HepG2 (cell line): ENCODE results near the gene GPER1. TPM values are rescaled to one million over a fixed set of nuclear protein-coding genes. Genes with fewer than 3 reads are reported as not detected.
A peak's percentile ranks its signal among the peaks of the same experiment; 100 is the strongest.

Source experiments
- EEA1 ChIP-seq: sonication (generic); formaldehyde crosslinking; IDR thresholded peaks from 2 replicates; pipeline ENCODE4 v1.5.1; 2020; ENCODE audit warnings: mild to moderate bottlenecking, missing genetic modification reagents, borderline replicate concordance
- ELF3 ChIP-seq: IDR thresholded peaks from 2 replicates; pipeline ENCODE4 v1.6.1; 2016; ENCODE audit warnings: missing genetic modification reagents, missing compliant biosample characterization
- FOXK1 ChIP-seq: sonication (generic); formaldehyde crosslinking; IDR thresholded peaks from 2 replicates; pipeline ENCODE4 v1.4.0; 2020; ENCODE audit warnings: low read depth, missing genetic modification reagents, borderline replicate concordance
- GZF1 ChIP-seq: sonication (generic); formaldehyde crosslinking; IDR thresholded peaks from 2 replicates; pipeline ENCODE4 v1.5.1; 2020; ENCODE audit warnings: mild to moderate bottlenecking, missing genetic modification reagents
- ISL2 ChIP-seq: sonication (generic); formaldehyde crosslinking; IDR thresholded peaks from 2 replicates; pipeline ENCODE4 v1.5.0; 2020; ENCODE audit warnings: missing genetic modification reagents
- KDM5A ChIP-seq: fragments of 200-600 bp; sonication (generic); IDR thresholded peaks from 2 replicates; pipeline ENCODE4 v1.7.0; 2018; ENCODE audit warnings: antibody characterized with exemption, mild to moderate bottlenecking, low read length, borderline replicate concordance
- KMT2A ChIP-seq: sonication (generic); formaldehyde crosslinking; IDR thresholded peaks from 2 replicates; pipeline ENCODE4 v1.4.0; 2020; ENCODE audit warnings: missing genetic modification reagents
- NCOA5 ChIP-seq: sonication (generic); formaldehyde crosslinking; IDR thresholded peaks from 2 replicates; pipeline ENCODE4 v1.4.0; 2020; ENCODE audit warnings: missing genetic modification reagents
- PHF8 ChIP-seq: sonication (generic); formaldehyde crosslinking; IDR thresholded peaks from 2 replicates; pipeline ENCODE4 v1.5.0; 2020; ENCODE audit warnings: missing genetic modification reagents
- RAD51 ChIP-seq: fragments of 450-650 bp; IDR thresholded peaks from 2 replicates; pipeline ENCODE4 v1.6.1; 2016; ENCODE audit warnings: borderline replicate concordance
- RFX1 ChIP-seq: fragments of 450-650 bp; IDR thresholded peaks from 2 replicates; pipeline ENCODE4 v1.6.1; 2017
- SP2 ChIP-seq: sonication (generic); formaldehyde crosslinking; IDR thresholded peaks from 2 replicates; pipeline ENCODE4 v1.5.1; 2020; ENCODE audit warnings: mild to moderate bottlenecking, missing genetic modification reagents
- U2AF1 ChIP-seq: fragments of 200-400 bp; formaldehyde crosslinking; optimal IDR thresholded peaks from 2 replicates; pipeline ENCODE3; 2017; ENCODE audit warnings: mild to moderate bottlenecking, low read depth, low read length
- ZKSCAN5 ChIP-seq: sonication (generic); formaldehyde crosslinking; IDR thresholded peaks from 2 replicates; pipeline ENCODE4 v1.5.1; 2020; ENCODE audit warnings: mild to moderate bottlenecking, missing genetic modification reagents
- ZMAT3 ChIP-seq: sonication (generic); formaldehyde crosslinking; conservative IDR thresholded peaks from 2 replicates; pipeline ENCODE4 v1.7.0; 2021; ENCODE audit warnings: missing genetic modification reagents
- ZNF567 ChIP-seq: sonication (generic); formaldehyde crosslinking; IDR thresholded peaks from 2 replicates; pipeline ENCODE4 v1.8.1; 2023; ENCODE audit warnings: mild to moderate bottlenecking, missing genetic modification reagents, borderline replicate concordance
- polyA plus RNA-seq, 8 experiments: library from polyadenylated mRNA; depleted of rRNA in 3 of 8; stranded (reverse) in 7 of 8; unstranded in 1 of 8; fragments of >200 nt; fragmentation: Illumina TruSeq in 4 of 8; extraction: Trizol in 4 of 8; gene quantifications; 2 replicates each; pipeline versions ENCODE4 v1.2.1 to v1.2.3, GENCODE V29; 2011 to 2016; ENCODE audit warnings: low read depth in 4 of 8, missing spikeins in 1 of 8, mixed read lengths in 1 of 8; ENCODE audit not compliant: insufficient read depth in 1 of 8
- total RNA-seq, 5 experiments: library from RNA; depleted of rRNA; stranded (reverse); fragments of >200 nt; fragmentation: Illumina TruSeq; extraction: Trizol; gene quantifications; 2 replicates each; pipeline ENCODE4 v1.2.3, GENCODE V29; 2016; ENCODE audit warnings: low read depth in 1 of 5
- TF ChIP-seq, protein P1 (sequence below): sonication (generic); formaldehyde crosslinking; IDR thresholded peaks from 2 replicates; pipeline ENCODE4 v1.5.0; 2020; ENCODE audit warnings: missing genetic modification reagents
- TF ChIP-seq, protein P2 (sequence below): sonication (generic); formaldehyde crosslinking; IDR thresholded peaks from 2 replicates; pipeline ENCODE4 v1.4.0; 2020; ENCODE audit warnings: missing genetic modification reagents, borderline replicate concordance
- TF ChIP-seq, protein P3 (sequence below): sonication (generic); formaldehyde crosslinking; IDR thresholded peaks from 2 replicates; pipeline ENCODE4 v1.5.0; 2020; ENCODE audit warnings: mild to moderate bottlenecking, missing genetic modification reagents
- TF ChIP-seq, protein P4 (sequence below): IDR thresholded peaks from 2 replicates; pipeline ENCODE4 v1.6.1; 2012; ENCODE audit warnings: low read depth, low read length, improper control_type of control experiment
- TF ChIP-seq, protein P5 (sequence below): sonication (generic); formaldehyde crosslinking; IDR thresholded peaks from 2 replicates; pipeline ENCODE4 v1.5.1; 2020; ENCODE audit warnings: mild to moderate bottlenecking, moderate library complexity, missing genetic modification reagents

Gene GPER1
- total and polyA plus RNA-seq, 2 of the 13 experiments (the other 11 are each of a cell fraction or from before 2014, with no cell fraction given): 12.7 to 19.7 TPM

DNA sequence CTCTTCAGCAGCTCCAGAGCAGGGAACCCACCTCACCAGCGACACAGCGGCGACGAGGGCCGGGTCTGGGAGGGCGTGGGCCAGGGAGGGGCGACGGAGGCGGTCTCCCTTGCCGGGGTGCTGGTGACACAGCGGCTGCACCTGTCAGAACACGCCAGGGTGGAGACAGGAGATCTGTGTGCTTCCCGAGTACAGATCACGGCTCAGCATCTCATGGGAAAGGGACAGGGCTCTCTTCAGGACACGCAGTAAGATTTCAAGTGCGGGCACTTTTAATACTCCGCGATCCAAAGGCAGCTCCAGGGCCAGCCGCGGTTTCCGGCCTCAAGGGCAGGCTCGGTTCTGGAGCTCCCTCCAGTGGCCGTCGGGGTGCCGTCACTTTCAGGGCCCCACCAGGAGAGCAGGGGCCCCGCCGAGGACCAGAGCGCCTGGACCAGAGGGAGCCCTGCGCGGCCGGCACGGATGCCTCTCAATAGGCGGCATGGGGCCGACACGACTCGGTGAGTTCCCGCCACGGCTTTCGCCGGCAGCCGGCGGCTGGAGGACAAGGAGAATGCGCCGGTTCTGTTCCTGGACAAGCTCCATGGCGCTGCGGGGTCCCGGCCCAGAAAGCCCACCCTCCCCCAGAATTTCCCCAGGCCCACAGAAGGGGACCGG lies 22.2 kb upstream of the GPER1 start (continued):
- TF ChIP-seq KMT2A (0 out of 2 replicates have a peak, but pooled peaks have one; percentile 54), ELF3 (CRISPR knock-in tag) (peak; percentile 45; the same call in 1 of the 2 replicates), NCOA5 (CRISPR knock-in tag) (no peak), RAD51 (no peak), EEA1 (CRISPR knock-in tag) (no peak), FOXK1 (no peak), ZNF567 (no peak), KDM5A (no peak), GZF1 (no peak), U2AF1 (peak; percentile 20), SP2 (CRISPR knock-in tag) (no peak), ZMAT3 (CRISPR knock-in tag) (no peak), ZKSCAN5 (CRISPR knock-in tag) (no peak), RFX1 (no peak), PHF8 (CRISPR knock-in tag) (no peak), ISL2 (peak; percentile 62; the same call in 1 of the 2 replicates)
- TF ChIP-seq, protein P1, sequence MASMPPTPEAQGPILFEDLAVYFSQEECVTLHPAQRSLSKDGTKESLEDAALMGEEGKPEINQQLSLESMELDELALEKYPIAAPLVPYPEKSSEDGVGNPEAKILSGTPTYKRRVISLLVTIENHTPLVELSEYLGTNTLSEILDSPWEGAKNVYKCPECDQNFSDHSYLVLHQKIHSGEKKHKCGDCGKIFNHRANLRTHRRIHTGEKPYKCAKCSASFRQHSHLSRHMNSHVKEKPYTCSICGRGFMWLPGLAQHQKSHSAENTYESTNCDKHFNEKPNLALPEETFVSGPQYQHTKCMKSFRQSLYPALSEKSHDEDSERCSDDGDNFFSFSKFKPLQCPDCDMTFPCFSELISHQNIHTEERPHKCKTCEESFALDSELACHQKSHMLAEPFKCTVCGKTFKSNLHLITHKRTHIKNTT: 0 out of 2 replicates have a peak, but pooled peaks have one; percentile 46
- TF ChIP-seq, protein P2, sequence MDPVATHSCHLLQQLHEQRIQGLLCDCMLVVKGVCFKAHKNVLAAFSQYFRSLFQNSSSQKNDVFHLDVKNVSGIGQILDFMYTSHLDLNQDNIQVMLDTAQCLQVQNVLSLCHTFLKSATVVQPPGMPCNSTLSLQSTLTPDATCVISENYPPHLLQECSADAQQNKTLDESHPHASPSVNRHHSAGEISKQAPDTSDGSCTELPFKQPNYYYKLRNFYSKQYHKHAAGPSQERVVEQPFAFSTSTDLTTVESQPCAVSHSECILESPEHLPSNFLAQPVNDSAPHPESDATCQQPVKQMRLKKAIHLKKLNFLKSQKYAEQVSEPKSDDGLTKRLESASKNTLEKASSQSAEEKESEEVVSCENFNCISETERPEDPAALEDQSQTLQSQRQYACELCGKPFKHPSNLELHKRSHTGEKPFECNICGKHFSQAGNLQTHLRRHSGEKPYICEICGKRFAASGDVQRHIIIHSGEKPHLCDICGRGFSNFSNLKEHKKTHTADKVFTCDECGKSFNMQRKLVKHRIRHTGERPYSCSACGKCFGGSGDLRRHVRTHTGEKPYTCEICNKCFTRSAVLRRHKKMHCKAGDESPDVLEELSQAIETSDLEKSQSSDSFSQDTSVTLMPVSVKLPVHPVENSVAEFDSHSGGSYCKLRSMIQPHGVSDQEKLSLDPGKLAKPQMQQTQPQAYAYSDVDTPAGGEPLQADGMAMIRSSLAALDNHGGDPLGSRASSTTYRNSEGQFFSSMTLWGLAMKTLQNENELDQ (CRISPR knock-in tag): no peak
- TF ChIP-seq, protein P3, sequence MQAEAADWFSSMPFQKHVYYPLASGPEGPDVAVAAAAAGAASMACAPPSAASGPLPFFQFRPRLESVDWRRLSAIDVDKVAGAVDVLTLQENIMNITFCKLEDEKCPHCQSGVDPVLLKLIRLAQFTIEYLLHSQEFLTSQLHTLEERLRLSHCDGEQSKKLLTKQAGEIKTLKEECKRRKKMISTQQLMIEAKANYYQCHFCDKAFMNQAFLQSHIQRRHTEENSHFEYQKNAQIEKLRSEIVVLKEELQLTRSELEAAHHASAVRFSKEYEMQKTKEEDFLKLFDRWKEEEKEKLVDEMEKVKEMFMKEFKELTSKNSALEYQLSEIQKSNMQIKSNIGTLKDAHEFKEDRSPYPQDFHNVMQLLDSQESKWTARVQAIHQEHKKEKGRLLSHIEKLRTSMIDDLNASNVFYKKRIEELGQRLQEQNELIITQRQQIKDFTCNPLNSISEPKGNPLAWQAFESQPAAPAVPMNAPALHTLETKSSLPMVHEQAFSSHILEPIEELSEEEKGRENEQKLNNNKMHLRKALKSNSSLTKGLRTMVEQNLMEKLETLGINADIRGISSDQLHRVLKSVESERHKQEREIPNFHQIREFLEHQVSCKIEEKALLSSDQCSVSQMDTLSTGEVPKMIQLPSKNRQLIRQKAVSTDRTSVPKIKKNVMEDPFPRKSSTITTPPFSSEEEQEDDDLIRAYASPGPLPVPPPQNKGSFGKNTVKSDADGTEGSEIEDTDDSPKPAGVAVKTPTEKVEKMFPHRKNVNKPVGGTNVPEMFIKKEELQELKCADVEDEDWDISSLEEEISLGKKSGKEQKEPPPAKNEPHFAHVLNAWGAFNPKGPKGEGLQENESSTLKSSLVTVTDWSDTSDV (CRISPR knock-in tag): no peak
- TF ChIP-seq, protein P4, sequence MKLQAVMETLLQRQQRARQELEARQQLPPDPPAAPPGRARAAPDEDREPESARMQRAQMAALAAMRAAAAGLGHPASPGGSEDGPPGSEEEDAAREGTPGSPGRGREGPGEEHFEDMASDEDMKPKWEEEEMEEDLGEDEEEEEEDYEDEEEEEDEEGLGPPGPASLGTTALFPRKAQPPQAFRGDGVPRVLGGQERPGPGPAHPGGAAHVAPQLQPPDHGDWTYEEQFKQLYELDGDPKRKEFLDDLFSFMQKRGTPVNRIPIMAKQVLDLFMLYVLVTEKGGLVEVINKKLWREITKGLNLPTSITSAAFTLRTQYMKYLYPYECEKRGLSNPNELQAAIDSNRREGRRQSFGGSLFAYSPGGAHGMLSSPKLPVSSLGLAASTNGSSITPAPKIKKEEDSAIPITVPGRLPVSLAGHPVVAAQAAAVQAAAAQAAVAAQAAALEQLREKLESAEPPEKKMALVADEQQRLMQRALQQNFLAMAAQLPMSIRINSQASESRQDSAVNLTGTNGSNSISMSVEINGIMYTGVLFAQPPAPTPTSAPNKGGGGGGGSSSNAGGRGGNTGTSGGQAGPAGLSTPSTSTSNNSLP: no peak
- TF ChIP-seq, protein P5, sequence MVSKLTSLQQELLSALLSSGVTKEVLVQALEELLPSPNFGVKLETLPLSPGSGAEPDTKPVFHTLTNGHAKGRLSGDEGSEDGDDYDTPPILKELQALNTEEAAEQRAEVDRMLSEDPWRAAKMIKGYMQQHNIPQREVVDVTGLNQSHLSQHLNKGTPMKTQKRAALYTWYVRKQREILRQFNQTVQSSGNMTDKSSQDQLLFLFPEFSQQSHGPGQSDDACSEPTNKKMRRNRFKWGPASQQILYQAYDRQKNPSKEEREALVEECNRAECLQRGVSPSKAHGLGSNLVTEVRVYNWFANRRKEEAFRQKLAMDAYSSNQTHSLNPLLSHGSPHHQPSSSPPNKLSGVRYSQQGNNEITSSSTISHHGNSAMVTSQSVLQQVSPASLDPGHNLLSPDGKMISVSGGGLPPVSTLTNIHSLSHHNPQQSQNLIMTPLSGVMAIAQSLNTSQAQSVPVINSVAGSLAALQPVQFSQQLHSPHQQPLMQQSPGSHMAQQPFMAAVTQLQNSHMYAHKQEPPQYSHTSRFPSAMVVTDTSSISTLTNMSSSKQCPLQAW (CRISPR knock-in tag): peak; percentile 83
